Trophoblast cell (in vitro differentiated cells and primary cell): ENCODE measurements around the gene HYPK.

Experiments
- DNase-seq, 2 donors: peaks; one replicate each; pipeline ENCODE4 v3.0.0-alpha.2; 2016
- H2AFZ ChIP-seq: 2 replicates; pipeline ENCODE4 v1.6.1; 2013; ENCODE audit warnings: low read length, moderate library complexity, mild to moderate bottlenecking; ENCODE audit not compliant: insufficient read depth, poor library complexity
- H2AK5ac ChIP-seq: 2 replicates; pipeline ENCODE4 v1.6.1; 2013; ENCODE audit warnings: mild to moderate bottlenecking, low read length
- H2BK120ac ChIP-seq: 2 replicates; pipeline ENCODE4 v1.6.1; 2013; ENCODE audit warnings: low read length, mild to moderate bottlenecking, moderate library complexity; ENCODE audit not compliant: insufficient read depth, poor library complexity
- H2BK12ac ChIP-seq: 2 replicates; pipeline ENCODE4 v1.6.1; 2013; ENCODE audit warnings: mild to moderate bottlenecking, low read length, moderate library complexity
- H2BK5ac ChIP-seq: 2 replicates; pipeline ENCODE4 v1.6.1; 2013; ENCODE audit warnings: low read length, low read depth, moderate library complexity, mild to moderate bottlenecking; ENCODE audit not compliant: poor library complexity
- H3K14ac ChIP-seq: 2 replicates; pipeline ENCODE4 v1.6.1; 2013; ENCODE audit warnings: mild to moderate bottlenecking, low read length
- H3K18ac ChIP-seq: 2 replicates; pipeline ENCODE4 v1.6.1; 2013; ENCODE audit warnings: mild to moderate bottlenecking, low read length
- H3K23ac ChIP-seq: 2 replicates; pipeline ENCODE4 v1.6.1; 2013; ENCODE audit warnings: low read length
- H3K27ac ChIP-seq: 2 replicates; pipeline ENCODE4 v1.5.1; 2013; ENCODE audit warnings: low read depth, mild to moderate bottlenecking, inconsistent platforms, low read length, moderate library complexity
- H3K27me3 ChIP-seq: 2 replicates; pipeline ENCODE4 v1.6.1; 2013; ENCODE audit warnings: inconsistent platforms, mild to moderate bottlenecking, low read length, moderate library complexity; ENCODE audit not compliant: insufficient read depth
- H3K36me3 ChIP-seq, 2 experiments: 1 replicate in 1 of 2; 2 replicates in 1 of 2; pipeline ENCODE4 v1.6.1; 2013; ENCODE audit warnings: low read length in 2 of 2, mild to moderate bottlenecking in 2 of 2, moderate library complexity in 1 of 2; ENCODE audit not compliant: insufficient read depth in 2 of 2, control insufficient read depth in 1 of 2
- H3K4ac ChIP-seq: 2 replicates; pipeline ENCODE4 v1.6.1; 2013; ENCODE audit warnings: low read depth, mild to moderate bottlenecking, low read length, moderate library complexity
- H3K4me1 ChIP-seq, 2 experiments: 1 replicate in 1 of 2; 2 replicates in 1 of 2; pipeline ENCODE4 v1.6.1; 2013; ENCODE audit warnings: low read length in 2 of 2, mild to moderate bottlenecking in 2 of 2, moderate library complexity in 1 of 2; ENCODE audit not compliant: insufficient read depth in 2 of 2, control insufficient read depth in 1 of 2
- H3K4me2 ChIP-seq: 2 replicates; pipeline ENCODE4 v1.6.1; 2013; ENCODE audit warnings: inconsistent platforms, mild to moderate bottlenecking, low read length, moderate library complexity
- H3K4me3 ChIP-seq: 2 replicates; pipeline ENCODE4 v1.5.1; 2013; ENCODE audit warnings: mild to moderate bottlenecking, low read depth, low read length, inconsistent platforms
- H3K79me1 ChIP-seq: one replicate; pipeline ENCODE4 v1.6.1; 2013; ENCODE audit warnings: low read length
- H3K79me2 ChIP-seq: 2 replicates; pipeline ENCODE4 v1.6.1; 2013; ENCODE audit warnings: low read length, mild to moderate bottlenecking; ENCODE audit not compliant: control insufficient read depth, insufficient read depth, poor library complexity
- H3K9ac ChIP-seq: 2 replicates; pipeline ENCODE4 v1.6.1; 2013; ENCODE audit warnings: mild to moderate bottlenecking, low read length
- H3K9me3 ChIP-seq: 2 replicates; pipeline ENCODE4 v1.6.1; 2013; ENCODE audit warnings: low read depth, mild to moderate bottlenecking, control low read depth, inconsistent platforms, low read length; ENCODE audit not compliant: insufficient read depth
- H4K12ac ChIP-seq: 2 replicates; pipeline ENCODE4 v1.6.1; 2013; ENCODE audit warnings: low read depth, mild to moderate bottlenecking, low read length, moderate library complexity
- H4K8ac ChIP-seq: 2 replicates; pipeline ENCODE4 v1.6.1; 2013; ENCODE audit warnings: low read depth, mild to moderate bottlenecking, low read length, moderate library complexity
- H4K91ac ChIP-seq: one replicate; pipeline ENCODE4 v1.6.1; 2013; ENCODE audit warnings: low read depth, mild to moderate bottlenecking, low read length, moderate library complexity
- WGBS: extraction: QIAGEN DNeasy Blood & Tissue Kit; methylation state at CpG from one replicate; pipeline ENCODE4 v1.1.7; 2013; ENCODE audit warnings: missing lambda C conversion rate; ENCODE audit not compliant: insufficient read length, insufficient coverage; ENCODE audit errors: extremely low coverage; 5-methylcytosine and 5-hydroxymethylcytosine counted together

The HYPK gene

GRCh38 chr15:43793647-43794046, 6.8 kb upstream of the HYPK start:
- Histone ChIP-seq H2BK5ac (no peak overlapping the region), H3K27me3 (no peaks in the 10 kb centered on the region), H3K18ac (no peak overlapping the region), H2AK5ac (no peak overlapping the region), H3K79me2 (peaks cover 12% of the 10 kb centered on the region), H3K4ac (peak overlapping the region; percentile 97), H3K79me1 (peaks cover 10% of the 10 kb centered on the region), H3K27ac (no peak overlapping the region), H3K9ac (peak overlapping the region; percentile 17), H4K91ac (no peak overlapping the region), H4K12ac (no peak overlapping the region), H3K23ac (no peak overlapping the region), H3K9me3 (no peaks in the 10 kb centered on the region), H2BK12ac (no peak overlapping the region), H3K4me1 (peaks cover 7 to 21% of the 10 kb centered on the region in 2 experiments), H2BK120ac (no peak overlapping the region), H3K4me3 (peak overlapping the region; percentile 2), H3K4me2 (peak overlapping the region; percentile 77), H2AFZ (no peak overlapping the region), H3K36me3 (peaks cover 24 to 31% of the 10 kb centered on the region in 2 experiments), H3K14ac (no peak overlapping the region), H4K8ac (no peak overlapping the region)
- DNase-seq: no peak
- WGBS: no CpG with 5 or more reads among the region's 10 CpGs

- Histone ChIP-seq H4K91ac (no peak overlapping the region), H4K8ac (no peak overlapping the region), H3K4me1 (peaks cover 7 to 21% of the 10 kb centered on the region in 2 experiments), H3K79me2 (peaks cover 12% of the 10 kb centered on the region), H3K4ac (no peak overlapping the region), H3K4me2 (peak overlapping the region; percentile 10), H3K27me3 (no peaks in the 10 kb centered on the region), H3K9ac (no peak overlapping the region), H3K9me3 (no peaks in the 10 kb centered on the region), H3K4me3 (no peak overlapping the region), H4K12ac (no peak overlapping the region), H3K18ac (no peak overlapping the region), H2AK5ac (no peak overlapping the region), H2BK12ac (no peak overlapping the region), H3K27ac (no peak overlapping the region), H3K79me1 (peaks cover 10% of the 10 kb centered on the region), H2AFZ (no peak overlapping the region), H3K36me3 (peaks cover 30 to 35% of the 10 kb centered on the region in 2 experiments), H2BK120ac (no peak overlapping the region), H3K23ac (no peak overlapping the region), H2BK5ac (no peak overlapping the region), H3K14ac (no peak overlapping the region)
- WGBS: no CpG with 5 or more reads among the region's 9 CpGs
- DNase-seq: no peak
These were observed 5.9 kb upstream of the HYPK start for GRCh38 chr15:43794269-43795037.

DNA sequence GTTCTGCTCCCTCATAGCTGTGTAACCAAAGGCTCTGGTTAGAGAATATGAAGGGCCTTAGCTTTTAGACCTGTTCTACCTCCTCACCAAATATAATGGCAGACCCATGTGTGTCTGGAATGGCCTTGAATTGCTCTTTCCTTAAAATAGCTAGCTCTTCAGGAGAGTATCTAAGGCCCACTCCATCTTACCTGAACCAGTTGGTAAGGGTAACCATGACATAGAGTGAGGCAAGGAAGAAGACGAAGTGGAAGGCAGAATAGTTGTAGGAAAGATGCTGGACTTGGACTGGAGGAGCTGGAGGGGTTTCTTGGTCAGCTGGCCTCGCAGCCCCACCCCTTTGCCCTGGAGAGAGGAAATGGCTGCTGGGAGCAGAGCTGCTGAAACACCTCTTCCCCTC, 5.2 kb upstream of the HYPK start:
- DNase-seq: no peak
- H3K4me3 ChIP-seq: no peak overlapping the region
- H3K4me1 ChIP-seq: peaks cover 13 to 27% of the 10 kb centered on the region in 2 experiments
- peaks cover 12% of the 10 kb centered on the region for H3K79me2 ChIP-seq
- no peak overlapping the region for H4K91ac ChIP-seq
- no peak overlapping the region for H3K9ac ChIP-seq
- H3K36me3 ChIP-seq: peaks cover 36 to 42% of the 10 kb centered on the region in 2 experiments
- no CpG with 5 or more reads among the region's 2 CpGs for WGBS
- H3K14ac ChIP-seq: no peak overlapping the region
- peaks cover 15% of the 10 kb centered on the region for H3K79me1 ChIP-seq
- H2BK120ac ChIP-seq: no peak overlapping the region
- H3K4me2 ChIP-seq: no peak overlapping the region
- no peak overlapping the region for H3K18ac ChIP-seq
- H4K12ac ChIP-seq: no peak overlapping the region
- no peak overlapping the region for H2AK5ac ChIP-seq
- H3K27me3 ChIP-seq: no peaks in the 10 kb centered on the region
- H2BK12ac ChIP-seq: no peak overlapping the region
- no peak overlapping the region for H2BK5ac ChIP-seq
- no peak overlapping the region for H3K4ac ChIP-seq
- H3K23ac ChIP-seq: no peak overlapping the region
- H4K8ac ChIP-seq: no peak overlapping the region
- no peak overlapping the region for H2AFZ ChIP-seq
- no peak overlapping the region for H3K27ac ChIP-seq
- H3K9me3 ChIP-seq: peaks cover 2% of the 10 kb centered on the region

- no peak overlapping the region for H3K4ac ChIP-seq
- no peak overlapping the region for H2BK120ac ChIP-seq
- no peaks in the 10 kb centered on the region for H3K27me3 ChIP-seq
- no peak overlapping the region for H2AK5ac ChIP-seq
- H2BK12ac ChIP-seq: no peak overlapping the region
- H4K12ac ChIP-seq: no peak overlapping the region
- H3K9me3 ChIP-seq: peaks cover 2% of the 10 kb centered on the region
- H3K18ac ChIP-seq: no peak overlapping the region
- no peak overlapping the region for H3K9ac ChIP-seq
- DNase-seq: no peak
- no peak overlapping the region for H3K23ac ChIP-seq
- no peak overlapping the region for H4K8ac ChIP-seq
- H3K4me1 ChIP-seq: peaks cover 14 to 27% of the 10 kb centered on the region in 2 experiments
- H2BK5ac ChIP-seq: no peak overlapping the region
- H3K79me2 ChIP-seq: peaks cover 15% of the 10 kb centered on the region
- H3K4me3 ChIP-seq: no peak overlapping the region
- peaks cover 18% of the 10 kb centered on the region for H3K79me1 ChIP-seq
- H2AFZ ChIP-seq: no peak overlapping the region
- H3K27ac ChIP-seq: no peak overlapping the region
- no peak overlapping the region for H3K14ac ChIP-seq
- peaks cover 36 to 42% of the 10 kb centered on the region in 2 experiments for H3K36me3 ChIP-seq
- no peak overlapping the region for H3K4me2 ChIP-seq
- H4K91ac ChIP-seq: no peak overlapping the region
These were observed 4.4 kb upstream of the HYPK start for GRCh38 chr15:43795997-43796396.
